ENCODE measurements around the gene PACRG.
"Not testable (repeated sequence)": the region's sequence is repeated elsewhere in the genome, so short reads cannot be mapped to it uniquely, and the experiment has no call there.

The PACRG gene

DNA sequence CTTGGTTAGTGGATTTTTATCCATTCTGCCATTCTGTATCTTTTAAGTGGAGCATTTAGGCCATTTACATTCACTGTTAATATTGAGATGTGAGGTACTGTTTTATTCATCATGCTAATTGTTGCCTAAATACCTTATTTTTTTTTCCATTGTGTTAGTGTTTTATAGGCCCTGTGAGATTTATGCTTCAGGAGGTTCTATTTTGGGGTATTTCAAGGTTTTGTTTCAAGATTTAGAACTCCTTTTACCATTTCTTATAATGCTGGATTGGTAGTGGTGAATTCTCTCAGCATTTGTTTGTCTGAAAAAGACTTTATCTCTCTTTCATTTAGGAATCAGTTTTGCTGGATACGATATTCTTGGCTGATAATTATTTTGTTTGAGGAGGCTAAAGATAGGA is 255.5 kb downstream of the PACRG start:
- in situ Hi-C loops (cut with HindIII; ENCODE audit: low sequenced_read_pairs): not testable (repeated sequence)

GRCh38 chr6:162998777-162999176 is 271.0 kb downstream of the PACRG start:
- in situ Hi-C loops (cut with HindIII; ENCODE audit: low sequenced_read_pairs): no loop called here

GRCh38 chr6:162999575-163000285 is 272.0 kb downstream of the PACRG start:
- in situ Hi-C loops (cut with HindIII; ENCODE audit: low sequenced_read_pairs): no loop called here

DNA sequence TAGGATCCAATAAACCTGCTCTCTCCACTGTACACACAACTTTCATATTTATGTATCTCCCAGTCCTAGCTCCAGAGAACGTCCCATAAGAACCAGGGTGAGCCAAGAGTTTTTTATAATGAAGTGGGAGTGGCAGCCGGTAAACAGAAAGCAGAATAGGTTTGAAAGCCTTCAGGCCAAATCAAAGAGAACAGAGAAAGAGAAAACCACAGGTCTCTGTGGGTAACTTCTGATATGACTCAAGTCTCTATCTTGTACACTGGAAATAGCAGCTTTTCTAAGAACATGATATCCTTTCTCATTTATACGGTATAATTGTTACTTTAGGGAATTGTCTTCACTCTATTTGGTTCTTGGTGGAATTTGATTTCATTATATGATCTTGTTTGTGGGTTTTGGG is 273.6 kb downstream of the PACRG start:
- in situ Hi-C loops (cut with HindIII; ENCODE audit: low sequenced_read_pairs): no loop called here

DNA sequence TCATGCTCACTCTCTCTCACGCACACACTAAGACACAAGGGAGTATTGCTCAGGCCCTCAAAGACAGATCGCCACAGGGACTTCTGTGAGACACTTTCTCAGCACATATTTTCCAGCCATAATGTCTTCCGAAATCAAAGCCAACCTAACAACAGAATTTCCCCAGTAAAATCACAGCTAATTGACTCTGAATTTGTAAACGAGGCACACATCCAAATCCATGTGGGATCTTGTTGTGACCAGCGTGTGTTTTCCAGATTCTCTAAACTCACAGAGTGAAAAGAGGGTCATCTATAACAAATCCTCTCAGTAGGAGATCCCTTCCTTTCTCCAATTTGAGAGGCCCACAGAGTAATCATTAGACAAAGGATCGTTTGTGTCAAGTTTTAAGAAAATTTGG is 280.4 kb downstream of the PACRG start:
- in situ Hi-C loops (cut with HindIII; ENCODE audit: low sequenced_read_pairs): no loop called here

DNA sequence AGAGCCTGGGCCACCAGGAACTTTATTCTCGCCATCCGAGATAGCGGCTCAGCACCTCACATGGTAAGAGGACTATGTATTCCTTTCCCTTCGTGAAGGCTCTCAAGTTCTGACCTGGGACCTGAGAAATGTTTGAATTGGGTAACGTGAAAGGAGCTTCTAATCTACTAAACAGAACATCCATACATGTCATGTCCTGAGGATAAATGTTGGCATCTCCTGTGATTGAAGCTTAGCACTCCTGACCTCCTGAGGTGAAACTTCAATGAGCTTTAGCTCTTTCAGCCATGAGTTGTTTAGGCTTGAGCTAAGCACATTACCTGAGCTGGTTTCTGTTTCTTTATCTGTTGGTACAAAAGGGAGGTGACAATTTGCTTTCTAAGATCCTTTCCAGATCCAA is 280.9 kb downstream of the PACRG start:
- in situ Hi-C loops (cut with HindIII; ENCODE audit: low sequenced_read_pairs): no loop called here

DNA sequence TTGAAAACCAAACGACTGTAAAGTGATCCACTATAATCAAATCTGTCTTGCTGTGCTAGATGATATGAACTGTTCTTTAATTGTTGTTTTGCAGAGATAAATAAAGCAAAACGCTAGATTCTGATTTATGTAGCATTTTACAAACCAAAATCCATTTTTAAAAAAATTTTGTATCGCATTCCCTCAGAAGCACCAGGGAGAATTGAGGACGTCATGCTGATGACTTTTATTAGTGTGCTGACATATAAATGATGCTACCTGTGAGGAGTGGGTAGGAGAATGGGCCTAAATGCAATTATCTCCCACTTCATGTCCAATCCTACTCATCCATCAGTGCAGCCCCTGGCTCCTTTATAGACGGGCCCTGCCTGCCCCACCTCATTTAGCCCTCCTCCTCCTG is 282.4 kb downstream of the PACRG start:
- in situ Hi-C loops (cut with HindIII; ENCODE audit: low sequenced_read_pairs): no loop called here

DNA sequence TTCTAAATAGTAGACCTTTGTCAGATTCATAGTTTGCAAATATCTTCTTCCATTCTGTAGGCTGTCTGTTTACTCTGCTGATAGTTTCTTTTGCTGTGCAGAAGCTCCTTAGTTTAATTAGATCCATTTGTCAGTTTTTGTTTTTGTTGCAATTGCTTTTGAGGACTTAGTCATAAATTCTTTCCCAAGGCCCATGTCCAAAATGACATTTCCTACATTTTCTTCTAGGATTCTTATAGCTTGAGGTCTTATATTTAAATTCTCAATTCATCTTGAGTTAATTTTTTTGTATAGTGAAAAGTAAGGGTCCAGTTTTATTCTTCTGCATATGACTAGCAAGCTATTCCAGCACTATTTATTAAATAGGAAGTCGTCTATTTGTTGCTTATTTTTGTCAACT is 287.0 kb downstream of the PACRG start:
- in situ Hi-C loops (cut with HindIII; ENCODE audit: low sequenced_read_pairs): no loop called here

DNA sequence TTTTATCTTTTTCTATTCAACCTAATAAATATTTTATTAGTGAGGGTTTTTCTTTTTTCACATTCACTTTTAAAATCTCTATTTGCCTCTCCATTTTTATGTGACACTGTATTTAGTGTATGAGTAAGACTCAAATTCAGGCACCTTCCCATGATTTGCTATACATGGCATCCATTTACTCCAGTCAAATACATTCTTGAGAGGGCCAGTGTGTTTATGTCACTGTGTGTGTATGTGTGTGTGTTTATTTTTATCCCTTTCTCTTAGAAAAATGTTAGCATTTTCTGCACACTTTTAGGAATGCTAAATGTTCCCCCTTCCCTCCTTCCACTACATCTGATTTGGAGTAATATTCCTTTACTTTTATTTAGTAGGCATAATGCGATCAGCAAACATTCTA is 290.0 kb downstream of the PACRG start:
- in situ Hi-C loops (cut with HindIII; ENCODE audit: low sequenced_read_pairs): no loop called here

- in situ Hi-C loops (cut with HindIII; ENCODE audit: low sequenced_read_pairs): no loop called here
Observed at GRCh38 chr6:163019926-163020325, 292.2 kb downstream of the PACRG start.

DNA sequence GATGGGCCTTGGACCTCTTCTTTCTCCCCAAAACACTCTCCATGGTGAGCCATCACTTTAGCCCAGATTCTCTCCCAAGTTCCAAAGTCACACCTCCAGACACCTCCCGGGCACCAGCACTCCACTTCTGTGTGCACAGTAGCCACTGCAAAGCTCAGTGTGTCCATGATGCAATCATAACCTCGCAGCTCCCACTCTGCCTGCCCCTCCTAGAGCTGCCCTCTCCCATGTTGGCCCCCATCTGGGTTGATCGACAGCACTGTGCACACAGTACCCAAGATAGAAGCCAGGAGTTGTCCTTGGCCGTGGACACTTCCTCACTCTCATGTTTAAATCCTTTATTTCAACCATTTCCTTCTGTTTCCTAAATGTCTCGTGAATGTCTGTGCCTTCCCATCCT is 293.3 kb downstream of the PACRG start:
- in situ Hi-C loops (cut with HindIII; ENCODE audit: low sequenced_read_pairs): no loop called here

DNA sequence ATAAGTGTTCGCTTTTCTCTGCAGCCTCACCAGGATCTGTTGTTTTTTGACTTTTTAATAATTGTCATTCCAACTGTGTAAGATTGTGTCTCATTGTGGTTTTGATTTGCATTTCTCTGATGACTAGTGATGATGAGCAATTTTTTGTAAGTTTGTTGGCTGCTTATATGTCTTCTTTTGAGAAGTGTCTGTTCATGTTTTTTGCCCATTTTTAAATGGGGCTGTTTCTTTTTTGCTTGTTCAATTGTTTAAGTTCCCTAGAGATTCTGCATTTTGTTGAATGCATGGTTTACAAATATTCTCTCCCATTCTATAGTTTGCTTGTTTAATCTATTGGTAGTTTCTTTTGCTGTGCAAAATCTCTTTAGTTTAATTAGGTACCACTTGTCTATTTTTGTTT is 295.9 kb downstream of the PACRG start:
- in situ Hi-C loops (cut with HindIII; ENCODE audit: low sequenced_read_pairs): no loop called here

- in situ Hi-C loops (cut with HindIII; ENCODE audit: low sequenced_read_pairs): no loop called here
Observed at GRCh38 chr6:163026893-163027292, 299.1 kb downstream of the PACRG start.

DNA sequence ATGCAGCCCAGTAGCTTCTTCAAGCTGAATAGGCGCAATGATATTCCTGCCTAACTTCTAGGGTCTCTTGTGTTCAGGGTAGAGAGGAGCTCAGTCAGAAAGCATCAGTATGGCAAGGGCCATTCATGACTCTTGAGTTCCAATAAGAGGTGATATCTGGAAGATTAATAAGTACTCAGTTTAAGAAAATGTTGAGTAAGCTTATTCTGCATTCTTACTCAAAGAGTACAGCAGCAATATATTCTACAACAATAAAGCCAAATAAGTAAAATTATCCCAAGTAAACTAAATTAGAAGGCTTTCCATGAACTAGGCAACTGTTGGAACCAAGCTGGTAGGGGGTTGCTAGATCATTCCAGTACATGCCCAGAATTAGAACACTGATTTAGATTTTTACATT is 303.2 kb downstream of the PACRG start:
- in situ Hi-C loops (cut with HindIII; ENCODE audit: low sequenced_read_pairs): no loop called here

DNA sequence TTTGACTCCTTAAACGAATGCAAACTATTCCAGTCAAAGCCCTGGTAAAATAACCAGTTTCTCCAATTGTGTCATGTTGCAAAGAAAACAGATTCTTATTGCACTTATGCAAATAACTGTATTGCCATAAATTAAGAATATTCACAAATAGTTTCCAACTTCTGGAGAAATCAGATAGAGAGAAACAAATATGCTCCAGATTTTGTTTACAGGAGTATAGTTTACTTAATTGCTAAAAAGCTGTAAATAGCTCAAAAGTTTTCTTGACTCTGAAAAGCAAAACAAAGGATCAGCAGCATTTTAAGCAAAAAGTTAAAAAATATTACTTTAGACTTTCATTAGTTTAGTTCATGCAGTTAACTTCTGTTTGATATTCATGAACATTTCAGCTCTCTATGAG is 304.2 kb downstream of the PACRG start:
- in situ Hi-C loops (cut with HindIII; ENCODE audit: low sequenced_read_pairs): no loop called here

DNA sequence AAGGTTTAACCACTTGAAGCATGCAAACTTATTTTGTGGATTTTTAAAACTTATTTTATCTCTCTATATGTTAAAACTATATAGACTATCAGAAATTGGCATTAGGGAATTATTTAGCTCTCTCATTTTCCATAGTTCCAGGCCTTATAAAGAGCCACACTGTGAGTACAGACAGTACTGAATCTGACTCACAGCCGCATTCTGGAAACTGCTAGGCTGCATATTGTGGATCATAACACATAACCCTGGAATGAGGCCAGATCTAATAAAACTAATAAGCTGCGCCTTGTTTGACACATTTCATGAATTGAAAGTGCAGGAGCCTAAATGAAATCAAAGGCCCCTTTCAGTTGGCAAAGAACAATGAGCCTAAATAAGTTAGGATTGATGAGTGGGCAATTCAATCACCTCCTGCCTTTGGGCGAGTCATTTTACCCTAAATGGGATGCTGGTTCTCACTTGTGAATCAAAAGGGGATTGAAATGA is 308.4 kb downstream of the PACRG start:
- in situ Hi-C loops (cut with HindIII; ENCODE audit: low sequenced_read_pairs): no loop called here

DNA sequence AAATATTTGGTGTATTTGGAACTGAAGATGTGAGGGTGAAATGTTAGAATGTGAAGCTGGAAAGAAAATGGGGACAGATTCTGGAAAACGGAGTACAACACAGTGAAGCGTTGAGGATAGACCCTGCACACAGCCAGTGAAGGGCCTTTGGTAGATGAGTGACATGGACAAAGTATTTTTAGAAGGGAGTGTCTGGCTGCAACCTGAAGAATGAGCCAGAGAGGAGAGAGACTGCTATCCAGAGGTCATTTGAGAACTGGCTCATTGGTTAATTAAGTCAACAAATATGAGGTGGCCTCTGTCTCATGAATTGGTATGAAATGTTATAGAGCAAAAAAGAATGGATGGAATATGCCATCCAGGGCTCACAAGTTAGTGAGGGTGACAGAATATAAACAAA is 310.5 kb downstream of the PACRG start:
- in situ Hi-C loops (cut with HindIII; ENCODE audit: low sequenced_read_pairs): no loop called here

GRCh38 chr6:163048345-163048744 is 320.6 kb downstream of the PACRG start:
- in situ Hi-C loops (cut with HindIII; ENCODE audit: low sequenced_read_pairs): no loop called here

DNA sequence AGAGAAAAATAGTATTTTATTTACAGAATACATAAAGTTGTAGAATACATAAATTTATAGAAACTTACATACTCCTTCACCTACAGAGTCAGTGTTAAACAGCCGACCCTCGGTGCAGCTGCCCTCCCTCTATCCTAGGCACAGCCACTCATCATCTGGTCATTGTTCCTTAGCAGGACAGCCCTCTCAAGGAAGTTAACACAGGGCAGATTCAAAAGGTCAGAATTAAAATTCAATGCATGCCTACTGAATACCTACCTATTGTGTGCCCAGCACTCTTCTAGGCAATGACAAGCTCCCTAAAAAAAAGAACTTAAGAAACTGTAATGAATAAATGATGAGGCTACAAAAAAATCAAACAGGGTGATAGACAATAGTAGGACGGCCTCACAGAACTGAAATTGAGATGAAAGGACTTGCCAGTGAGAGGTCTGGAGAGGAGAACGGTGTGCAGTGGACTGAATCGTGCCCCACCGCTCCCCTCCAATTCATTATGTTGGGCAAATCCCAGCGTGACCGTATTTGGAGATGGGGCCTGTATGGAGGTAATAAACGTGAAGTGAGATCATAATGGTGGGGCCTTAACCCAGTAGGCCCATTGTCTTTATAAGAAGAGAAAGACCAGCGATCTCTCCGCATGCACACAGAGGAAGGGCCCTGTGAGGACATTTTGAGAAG is 326.0 kb downstream of the PACRG start:
- in situ Hi-C loops (cut with HindIII; ENCODE audit: low sequenced_read_pairs): no loop called here

DNA sequence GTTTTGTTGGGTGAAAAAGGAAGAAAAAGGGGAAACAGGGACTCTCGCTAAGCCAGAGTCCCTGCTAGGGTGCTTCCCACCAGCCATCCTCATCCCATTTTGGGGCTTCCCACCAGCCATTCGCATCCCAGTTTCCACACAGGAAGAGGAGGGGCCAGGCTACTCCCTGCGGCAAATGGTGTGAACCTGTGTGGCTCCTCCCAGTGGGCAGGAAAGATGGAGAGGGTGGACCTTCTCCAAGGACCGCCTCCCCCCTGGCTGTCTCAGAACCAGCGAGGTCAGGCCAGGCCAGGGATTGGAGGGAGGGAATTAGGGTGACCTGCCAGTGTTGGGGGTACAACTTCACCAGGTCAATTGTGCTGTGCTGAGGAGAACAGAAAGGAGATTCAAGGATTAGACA is 326.9 kb downstream of the PACRG start:
- in situ Hi-C loops (cut with HindIII; ENCODE audit: low sequenced_read_pairs): no loop called here

DNA sequence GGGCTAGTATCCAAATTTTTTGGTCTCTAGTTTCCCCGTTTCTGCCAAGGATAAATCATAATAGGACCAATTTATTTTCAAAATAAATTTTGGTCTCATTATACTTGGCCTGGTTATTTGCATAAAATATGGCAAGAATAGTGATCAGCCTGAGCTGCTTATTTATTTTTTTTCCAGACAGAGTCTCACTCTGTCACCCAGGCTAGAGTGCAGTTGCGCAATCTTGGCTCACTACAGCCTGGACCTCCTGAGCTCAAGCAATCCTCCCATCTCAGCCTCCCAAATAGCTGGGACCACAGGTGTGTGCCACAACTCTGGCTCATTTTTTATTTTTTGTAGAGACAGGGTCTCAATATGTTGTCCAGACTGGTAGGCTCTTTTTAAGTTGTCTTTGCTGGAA is 329.5 kb downstream of the PACRG start:
- in situ Hi-C loops (cut with HindIII; ENCODE audit: low sequenced_read_pairs): no loop called here

DNA sequence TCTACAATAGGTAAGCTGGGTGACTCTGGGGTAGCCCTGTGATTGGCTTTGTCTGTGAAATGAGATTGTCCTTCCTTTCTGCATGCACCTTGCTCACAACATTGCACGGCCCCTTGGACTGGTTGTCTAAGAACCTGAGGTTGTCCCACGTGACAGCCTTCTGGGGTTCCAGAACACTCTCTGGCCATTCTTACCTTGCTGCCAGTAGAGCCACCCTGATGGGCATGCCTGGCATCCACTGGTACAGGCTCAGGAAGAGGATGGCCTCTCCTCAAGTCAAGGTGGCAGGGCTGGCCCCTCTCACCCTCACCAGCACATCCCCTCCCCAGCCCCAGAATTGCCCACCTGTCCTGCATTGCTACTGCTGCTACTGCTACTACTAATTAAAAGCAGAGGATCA is 335.0 kb downstream of the PACRG start:
- in situ Hi-C loops (cut with HindIII; ENCODE audit: low sequenced_read_pairs): no loop called here

GRCh38 chr6:163063561-163063960 is 335.8 kb downstream of the PACRG start:
- in situ Hi-C loops (cut with HindIII; ENCODE audit: low sequenced_read_pairs): no loop called here

All from DLD1 (cell line).